SK-N-SH (cell line): ENCODE data around the gene EGFLAM.

Experiments
- CTCF ChIP-seq: fragments of 200-600 bp; sonication (generic); IDR thresholded peaks from 2 replicates; pipeline ENCODE4 v1.6.1; 2017; ENCODE audit warnings: antibody characterized with exemption, mild to moderate bottlenecking, moderate library complexity
- FOXJ3 ChIP-seq: sonication (generic); formaldehyde crosslinking; IDR thresholded peaks from 2 replicates; pipeline ENCODE4 v1.5.1; 2020; ENCODE audit warnings: mild to moderate bottlenecking, missing genetic modification reagents
- FOXM1 ChIP-seq: IDR thresholded peaks from 2 replicates; pipeline ENCODE4 v1.4.0; 2012; ENCODE audit warnings: low read depth, mild to moderate bottlenecking
- GATA2 ChIP-seq: sonication (generic); formaldehyde crosslinking; IDR thresholded peaks from 2 replicates; pipeline ENCODE4 v1.5.0; 2020; ENCODE audit warnings: mild to moderate bottlenecking, missing genetic modification reagents
- JUND ChIP-seq: IDR thresholded peaks from 2 replicates; pipeline ENCODE4 v1.4.0; 2012
- POLR2AphosphoS5 ChIP-seq: IDR thresholded peaks from 2 replicates; pipeline ENCODE4 v1.6.1; 2012; ENCODE audit warnings: low read depth, low read length
- SIN3A ChIP-seq: IDR thresholded peaks from 2 replicates; pipeline ENCODE4 v1.6.1; 2012; ENCODE audit warnings: low read depth, mild to moderate bottlenecking, low read length, moderate library complexity, borderline replicate concordance
- YY1 ChIP-seq: IDR thresholded peaks from 2 replicates; pipeline ENCODE4 v1.4.0; 2012; ENCODE audit warnings: low read depth, mild to moderate bottlenecking
- TF ChIP-seq, protein P1 (sequence below): IDR thresholded peaks from 2 replicates; pipeline ENCODE4 v1.4.0; 2012; ENCODE audit warnings: low read depth
- TF ChIP-seq, protein P2 (sequence below): fragments of 150-350 bp; IDR thresholded peaks from 2 replicates; pipeline ENCODE4 v1.6.1; 2017; ENCODE audit warnings: antibody characterized with exemption, low read length, low read depth, borderline replicate concordance

DNA sequence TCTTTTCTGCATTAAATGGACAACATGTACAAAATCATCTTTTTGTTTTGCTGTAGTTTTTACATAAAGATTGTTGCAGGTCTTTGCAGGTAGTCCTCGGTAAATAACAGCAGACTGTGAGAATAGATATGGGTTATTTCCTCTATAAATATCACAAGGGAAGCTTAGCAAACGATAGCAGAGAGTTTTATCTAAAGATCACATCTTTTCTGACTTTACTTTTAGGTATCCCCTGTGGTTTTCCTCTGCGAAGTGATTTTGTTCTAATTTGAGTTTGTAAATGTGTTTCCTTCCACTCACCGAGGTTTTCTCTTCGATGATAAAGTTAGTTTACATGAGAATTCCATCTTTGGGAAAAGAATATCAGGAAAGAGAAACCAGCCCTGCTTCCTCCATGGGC, 109.6 kb downstream of the EGFLAM start:
- no peak for TF ChIP-seq CTCF
- TF ChIP-seq GATA2 (CRISPR knock-in tag): no peak
- TF ChIP-seq FOXJ3 (CRISPR knock-in tag): no peak
- TF ChIP-seq SIN3A: no peak
- no peak for TF ChIP-seq JUND
- TF ChIP-seq, protein P1, sequence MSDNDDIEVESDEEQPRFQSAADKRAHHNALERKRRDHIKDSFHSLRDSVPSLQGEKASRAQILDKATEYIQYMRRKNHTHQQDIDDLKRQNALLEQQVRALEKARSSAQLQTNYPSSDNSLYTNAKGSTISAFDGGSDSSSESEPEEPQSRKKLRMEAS: no peak
- TF ChIP-seq, protein P2, sequence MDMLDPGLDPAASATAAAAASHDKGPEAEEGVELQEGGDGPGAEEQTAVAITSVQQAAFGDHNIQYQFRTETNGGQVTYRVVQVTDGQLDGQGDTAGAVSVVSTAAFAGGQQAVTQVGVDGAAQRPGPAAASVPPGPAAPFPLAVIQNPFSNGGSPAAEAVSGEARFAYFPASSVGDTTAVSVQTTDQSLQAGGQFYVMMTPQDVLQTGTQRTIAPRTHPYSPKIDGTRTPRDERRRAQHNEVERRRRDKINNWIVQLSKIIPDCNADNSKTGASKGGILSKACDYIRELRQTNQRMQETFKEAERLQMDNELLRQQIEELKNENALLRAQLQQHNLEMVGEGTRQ: no peak
- no peak for TF ChIP-seq POLR2AphosphoS5
- no peak for TF ChIP-seq FOXM1
- TF ChIP-seq YY1: no peak
